ENCODE results near the gene AHI1.

AHI1 gene

GRCh38 chr6:135329851-135330803 lies 167.4 kb downstream of the AHI1 start:
- no peak for TF ChIP-seq CTCF (IDR thresholded peaks at IDR 0.05)

GRCh38 chr6:135328136-135328535 lies 169.4 kb downstream of the AHI1 start:
- TF ChIP-seq CTCF (IDR thresholded peaks at IDR 0.05), result no peak

- no peak for TF ChIP-seq CTCF (IDR thresholded peaks at IDR 0.05)
Measured at GRCh38 chr6:135325624-135326424, 171.7 kb downstream of the AHI1 start.

GRCh38 chr6:135324531-135324930 lies 173.0 kb downstream of the AHI1 start:
- TF ChIP-seq CTCF (IDR thresholded peaks at IDR 0.05), result no peak

GRCh38 chr6:135323979-135324378 lies 173.6 kb downstream of the AHI1 start:
- TF ChIP-seq CTCF (IDR thresholded peaks at IDR 0.05), result no peak

- TF ChIP-seq CTCF (IDR thresholded peaks at IDR 0.05), result no peak
Measured at GRCh38 chr6:135323202-135323668, 174.3 kb downstream of the AHI1 start.

GRCh38 chr6:135322427-135323201 lies 174.9 kb downstream of the AHI1 start:
- no peak for TF ChIP-seq CTCF (IDR thresholded peaks at IDR 0.05)

All from LNCAP (cell line).